ENCODE data around the gene MRPL52.

DNA sequence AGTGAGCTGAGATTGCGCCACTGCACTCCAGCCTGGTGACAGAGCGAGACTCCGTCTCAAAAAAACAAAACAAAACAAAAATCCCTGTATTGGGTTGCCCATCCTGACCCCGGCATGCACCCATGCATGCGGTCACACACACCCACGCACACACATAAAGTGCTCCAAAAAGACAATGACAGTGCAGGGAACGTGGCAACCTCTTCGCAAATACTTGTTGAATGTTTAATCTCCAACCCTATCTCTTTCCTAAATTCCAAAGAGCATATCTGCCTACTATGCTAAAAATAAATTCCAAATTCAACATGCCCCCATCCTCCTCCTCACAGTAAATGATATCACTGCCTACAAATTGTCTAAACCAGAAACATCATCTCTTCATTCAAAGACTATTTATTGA lies 28.0 kb upstream of the MRPL52 start:
- TF ChIP-seq CTCF (IDR thresholded peaks at IDR 0.05) (no peak), POLR2AphosphoS5 (IDR thresholded peaks at IDR 0.05; ENCODE audit: low read depth, low read length) (no peak)
- TF ChIP-seq, protein P1, sequence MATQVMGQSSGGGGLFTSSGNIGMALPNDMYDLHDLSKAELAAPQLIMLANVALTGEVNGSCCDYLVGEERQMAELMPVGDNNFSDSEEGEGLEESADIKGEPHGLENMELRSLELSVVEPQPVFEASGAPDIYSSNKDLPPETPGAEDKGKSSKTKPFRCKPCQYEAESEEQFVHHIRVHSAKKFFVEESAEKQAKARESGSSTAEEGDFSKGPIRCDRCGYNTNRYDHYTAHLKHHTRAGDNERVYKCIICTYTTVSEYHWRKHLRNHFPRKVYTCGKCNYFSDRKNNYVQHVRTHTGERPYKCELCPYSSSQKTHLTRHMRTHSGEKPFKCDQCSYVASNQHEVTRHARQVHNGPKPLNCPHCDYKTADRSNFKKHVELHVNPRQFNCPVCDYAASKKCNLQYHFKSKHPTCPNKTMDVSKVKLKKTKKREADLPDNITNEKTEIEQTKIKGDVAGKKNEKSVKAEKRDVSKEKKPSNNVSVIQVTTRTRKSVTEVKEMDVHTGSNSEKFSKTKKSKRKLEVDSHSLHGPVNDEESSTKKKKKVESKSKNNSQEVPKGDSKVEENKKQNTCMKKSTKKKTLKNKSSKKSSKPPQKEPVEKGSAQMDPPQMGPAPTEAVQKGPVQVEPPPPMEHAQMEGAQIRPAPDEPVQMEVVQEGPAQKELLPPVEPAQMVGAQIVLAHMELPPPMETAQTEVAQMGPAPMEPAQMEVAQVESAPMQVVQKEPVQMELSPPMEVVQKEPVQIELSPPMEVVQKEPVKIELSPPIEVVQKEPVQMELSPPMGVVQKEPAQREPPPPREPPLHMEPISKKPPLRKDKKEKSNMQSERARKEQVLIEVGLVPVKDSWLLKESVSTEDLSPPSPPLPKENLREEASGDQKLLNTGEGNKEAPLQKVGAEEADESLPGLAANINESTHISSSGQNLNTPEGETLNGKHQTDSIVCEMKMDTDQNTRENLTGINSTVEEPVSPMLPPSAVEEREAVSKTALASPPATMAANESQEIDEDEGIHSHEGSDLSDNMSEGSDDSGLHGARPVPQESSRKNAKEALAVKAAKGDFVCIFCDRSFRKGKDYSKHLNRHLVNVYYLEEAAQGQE (IDR thresholded peaks at IDR 0.05; ENCODE audit: insufficient read depth in 1 of 2, low read depth in 2 of 2, low read length in 1 of 2) = no peak
